UCSD-AML1 (cell line): ENCODE data around the gene FABP1.

Experiments used
- DNase-seq: peaks from one replicate; lab custom pipeline; 2025; ENCODE audit not compliant: unreplicated experiment; lab: John Stamatoyannopoulos, UW

Gene FABP1

DNA sequence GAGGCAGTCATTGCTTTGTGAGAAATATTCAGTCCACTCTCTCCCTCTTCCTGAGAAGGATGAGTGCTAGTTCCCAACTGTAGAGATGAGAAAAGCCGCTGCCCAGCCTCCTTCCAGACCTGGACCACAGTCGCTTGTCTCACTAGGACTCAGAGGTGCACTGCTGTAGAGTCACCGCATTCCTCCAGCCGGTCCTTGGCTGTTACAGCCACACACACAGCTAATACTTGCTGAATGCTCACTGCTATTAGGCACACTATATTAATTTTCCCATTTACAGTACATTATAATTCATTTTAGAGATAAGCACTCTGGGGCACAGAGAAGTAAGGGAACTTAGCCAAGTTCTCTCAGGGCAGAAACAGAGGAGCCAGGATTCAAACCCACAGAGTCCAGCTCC lies 10.0 kb upstream of the FABP1 start:
- no peak for DNase-seq

DNA sequence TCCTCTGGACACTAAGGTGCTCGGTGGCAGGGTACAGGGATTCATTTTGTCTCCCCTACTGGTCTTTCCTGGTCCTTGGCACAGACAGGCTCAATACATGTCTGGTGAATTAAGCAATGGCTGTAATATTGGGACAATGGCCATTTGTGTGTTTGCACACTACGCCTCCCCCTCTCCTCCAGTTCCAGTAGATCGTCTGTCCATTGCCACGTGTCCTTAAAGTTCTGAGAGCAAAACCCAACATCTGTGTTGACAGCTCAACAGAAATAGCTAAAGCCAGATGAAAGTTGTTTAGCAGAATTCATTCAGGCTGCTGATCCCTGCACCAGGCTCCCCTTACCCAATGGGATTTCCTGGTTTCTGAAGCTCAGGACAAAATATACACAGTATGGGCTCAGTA lies 9.0 kb upstream of the FABP1 start:
- DNase-seq: no peak

DNA sequence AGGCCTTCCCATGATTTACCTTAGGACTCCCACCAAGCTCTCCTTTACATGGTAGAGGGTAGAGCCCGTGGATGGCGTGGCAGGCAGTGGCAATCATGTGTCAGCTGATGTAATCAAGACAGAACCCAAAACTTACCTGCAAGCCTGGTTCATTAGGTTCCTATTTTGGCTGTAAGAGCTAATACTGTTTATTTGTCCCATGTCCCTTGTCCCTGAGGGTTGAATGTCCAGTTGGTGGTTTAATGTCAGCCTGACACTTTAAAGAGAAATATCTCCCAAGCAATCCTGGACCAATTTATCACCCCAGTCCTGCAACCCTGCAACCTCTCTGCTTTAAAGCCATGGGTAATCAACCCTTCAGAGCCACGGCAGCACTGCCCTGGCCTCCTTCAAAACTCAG lies 6.0 kb upstream of the FABP1 start:
- DNase-seq: no peak

DNA sequence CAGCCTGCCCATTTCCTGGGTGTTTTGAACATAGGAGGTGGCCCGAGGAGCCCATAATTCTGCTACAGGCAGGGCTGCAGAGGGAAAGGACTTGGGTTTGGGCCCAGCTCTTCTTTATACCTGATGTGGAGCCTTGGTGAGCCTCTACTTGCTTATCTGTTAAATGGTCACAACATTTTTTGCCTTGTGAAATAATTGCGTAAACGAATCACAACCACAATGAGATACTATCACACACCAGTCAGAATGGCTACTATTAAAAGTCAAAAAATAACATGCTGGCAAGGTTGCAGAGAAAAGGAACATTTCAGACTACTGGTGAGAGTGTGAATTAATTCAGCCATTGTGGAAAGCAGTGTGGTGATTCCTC lies 4.1 kb upstream of the FABP1 start:
- DNase-seq: no peak

DNA sequence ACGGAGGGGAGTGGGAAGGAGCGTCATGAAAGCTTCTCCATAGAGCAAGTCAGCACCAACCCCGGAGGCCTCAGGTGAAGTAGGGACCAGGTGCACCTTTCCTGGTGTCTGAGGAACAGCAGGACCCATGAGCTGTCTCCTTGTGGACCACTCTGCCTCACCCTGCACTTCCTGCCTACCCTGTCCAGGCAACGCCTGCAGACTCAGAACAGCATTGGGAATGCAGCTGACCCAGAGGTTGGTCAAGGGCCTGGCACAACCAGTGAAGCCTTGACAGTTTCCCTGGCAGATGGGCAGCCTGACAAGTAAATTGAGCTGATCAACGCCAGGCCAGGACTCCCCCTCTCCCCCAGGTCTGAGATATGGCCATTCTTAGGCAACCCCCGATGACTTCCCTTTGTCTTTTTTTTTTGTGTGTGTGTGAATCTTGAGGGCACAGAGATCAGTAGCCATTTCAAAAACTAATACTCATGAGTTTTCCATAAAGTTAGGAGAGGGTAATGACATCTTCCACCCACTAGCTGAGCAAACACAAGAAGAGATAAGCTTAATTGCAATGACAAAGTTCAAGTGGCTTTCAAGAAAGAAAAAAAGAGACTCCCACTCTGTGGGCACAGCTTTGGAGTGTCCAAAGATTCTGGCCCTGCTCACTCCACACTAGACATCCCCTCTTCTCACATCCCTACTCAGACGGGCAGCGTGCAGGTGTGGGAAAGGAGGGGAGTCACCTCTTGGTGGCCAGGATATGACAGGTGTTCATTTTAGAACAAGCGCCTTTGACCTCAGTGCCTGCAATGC lies 3.5 kb upstream of the FABP1 start:
- no peak for DNase-seq

DNA sequence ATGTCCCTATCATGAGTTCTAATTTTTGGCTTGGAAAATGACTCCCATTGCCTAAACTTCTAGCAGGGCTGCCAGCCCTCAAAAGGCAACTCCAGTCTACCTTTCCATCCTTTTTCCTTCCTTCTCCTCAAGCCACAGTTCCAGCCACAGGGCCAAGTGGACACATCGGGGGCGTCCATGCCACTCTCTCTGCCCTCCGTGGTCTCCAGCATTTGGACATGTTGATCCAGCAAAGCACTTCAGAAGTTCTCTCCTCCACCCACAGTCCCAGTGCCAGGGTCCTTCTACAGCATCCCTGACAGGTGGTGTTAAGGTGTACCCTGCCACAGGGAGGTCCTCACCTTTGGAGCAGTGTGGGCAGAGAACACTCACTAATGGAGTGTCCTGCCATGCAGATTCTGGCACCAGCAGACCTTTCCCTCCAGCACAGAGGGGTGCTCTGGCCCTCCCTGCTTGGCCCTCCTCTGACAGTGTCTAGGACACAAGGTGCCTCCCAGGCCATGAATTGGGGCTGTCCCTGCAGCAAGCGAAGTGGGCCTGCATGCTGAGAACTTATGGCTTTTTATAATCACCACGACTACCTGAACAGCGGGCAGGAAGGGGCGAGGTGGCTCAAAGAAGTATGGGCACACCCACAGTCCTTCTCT lies 1.6 kb upstream of the FABP1 start:
- DNase-seq: no peak

DNA sequence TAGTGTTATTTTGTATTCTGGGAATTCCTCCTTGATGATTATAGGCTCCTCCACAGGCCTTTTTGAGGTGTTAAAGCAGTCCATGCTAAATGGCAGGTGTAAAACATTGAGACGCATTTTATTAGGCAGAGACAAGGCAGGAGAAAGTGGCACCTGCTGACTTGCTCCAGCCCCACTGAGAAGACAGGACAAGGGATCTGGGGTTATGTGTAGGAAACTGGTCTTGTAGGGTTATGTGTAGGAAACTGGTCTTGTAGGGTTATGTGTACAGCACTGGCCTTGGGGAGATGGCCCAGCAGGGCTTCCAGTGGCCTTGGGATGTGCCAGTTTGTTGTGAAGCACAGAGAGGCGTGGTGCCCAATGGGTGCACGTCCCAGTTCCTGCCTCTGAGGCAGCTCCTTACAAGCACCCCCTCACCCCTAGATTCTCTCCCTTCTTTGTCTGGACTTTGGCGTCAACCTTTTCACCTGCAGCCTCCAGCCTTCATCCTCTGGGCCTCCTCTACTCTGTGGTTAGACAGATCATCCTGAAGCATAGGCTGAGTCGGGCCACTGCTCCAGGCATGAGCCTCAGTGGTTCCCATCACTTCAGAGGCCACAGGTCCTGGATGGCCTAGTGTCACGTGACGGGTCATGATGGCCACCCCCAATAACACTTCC lies 921 bp upstream of the FABP1 start:
- no peak for DNase-seq

DNA sequence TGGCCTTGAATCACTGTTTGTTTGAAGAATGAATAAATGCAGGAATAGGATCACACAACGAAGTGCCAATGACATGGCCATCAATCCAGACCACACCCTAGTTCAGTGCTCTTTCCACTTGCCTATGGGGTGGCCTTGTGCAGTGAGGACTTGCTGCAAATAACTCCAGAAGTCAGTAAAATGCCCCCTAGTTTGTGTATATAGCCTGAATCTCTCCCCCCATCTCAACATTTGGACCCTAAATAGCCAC lies 299 bp downstream of the FABP1 start:
- no peak for DNase-seq

DNA sequence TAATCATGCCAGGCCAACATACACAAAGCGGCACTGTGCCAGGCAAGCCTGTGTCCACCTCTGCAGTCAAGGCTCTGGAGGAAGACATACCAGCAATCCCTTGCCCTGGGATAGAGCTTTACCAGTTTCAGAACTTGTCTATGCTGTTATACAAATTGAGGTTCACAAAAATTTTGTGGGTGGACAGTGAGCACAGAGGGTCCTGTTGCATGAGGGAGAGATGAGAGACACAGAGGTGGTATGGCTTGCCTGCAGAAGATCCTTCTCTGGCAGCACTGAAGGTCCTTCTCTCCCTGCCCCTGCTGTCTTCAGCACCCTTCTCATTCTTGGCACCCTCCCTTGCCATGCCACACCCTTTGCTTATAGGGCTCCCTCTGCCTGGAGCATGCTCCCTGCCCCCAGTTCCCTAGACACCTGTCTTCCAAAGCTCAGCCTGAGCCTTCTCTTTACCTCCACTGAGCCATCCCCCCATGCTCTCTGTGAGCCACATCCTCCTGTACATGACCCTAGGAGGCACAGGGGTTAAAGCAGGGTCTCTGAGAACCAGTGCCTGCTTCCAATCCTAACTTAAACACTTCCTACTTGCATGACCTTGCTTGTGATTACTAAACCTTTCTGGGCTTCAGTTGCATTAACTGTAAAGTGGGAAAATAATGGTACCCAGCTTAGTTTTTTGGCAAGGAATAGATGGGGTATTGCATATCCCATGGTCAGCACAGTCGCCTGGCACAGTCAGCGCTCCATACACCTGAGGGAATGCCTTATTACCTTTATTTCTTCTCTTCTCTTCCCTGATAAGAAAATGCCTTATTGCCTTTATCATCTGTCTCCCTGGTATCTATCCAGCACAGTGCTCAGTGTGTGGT lies 857 bp downstream of the FABP1 start:
- no peak for DNase-seq

DNA sequence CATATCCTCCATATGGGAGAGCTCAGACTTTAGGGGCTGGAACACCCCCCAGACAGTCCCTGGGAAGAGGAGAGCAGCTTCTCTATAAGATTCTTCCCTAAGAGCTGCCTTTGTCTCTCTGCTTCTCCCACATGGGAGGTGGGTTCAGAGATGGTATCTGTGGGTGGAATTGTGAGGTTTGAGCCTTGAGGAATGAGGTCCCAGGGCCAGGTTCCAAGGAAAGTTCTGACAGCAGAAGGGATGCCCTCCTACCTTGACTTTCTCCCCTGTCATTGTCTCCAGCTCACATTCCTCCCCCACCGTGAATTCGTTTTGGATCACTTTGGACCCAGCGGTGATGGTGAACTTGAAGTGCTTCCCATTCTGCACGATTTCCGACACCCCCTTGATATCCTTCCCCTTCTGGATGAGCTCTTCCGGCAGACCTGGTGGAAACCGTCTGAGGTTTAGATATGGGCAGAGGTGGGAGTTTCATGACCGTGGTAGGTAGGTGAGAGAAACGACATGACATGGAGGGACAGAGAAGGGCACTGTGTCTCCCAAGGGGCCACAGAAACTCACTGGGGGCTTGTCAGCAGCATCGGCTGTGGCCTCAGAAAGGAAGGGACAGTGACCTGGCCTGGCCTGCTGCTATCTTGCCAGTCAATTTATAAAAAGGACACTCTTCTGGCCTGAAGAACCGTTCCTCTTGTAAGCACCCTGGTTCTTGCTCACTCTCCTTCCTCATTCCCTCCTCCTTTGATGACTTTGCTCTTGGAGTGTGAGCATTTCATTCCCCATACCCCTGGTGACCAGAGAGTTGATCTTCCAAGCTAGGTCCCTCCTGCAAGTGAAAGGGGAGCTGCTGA lies 1.7 kb downstream of the FABP1 start:
- no peak for DNase-seq

DNA sequence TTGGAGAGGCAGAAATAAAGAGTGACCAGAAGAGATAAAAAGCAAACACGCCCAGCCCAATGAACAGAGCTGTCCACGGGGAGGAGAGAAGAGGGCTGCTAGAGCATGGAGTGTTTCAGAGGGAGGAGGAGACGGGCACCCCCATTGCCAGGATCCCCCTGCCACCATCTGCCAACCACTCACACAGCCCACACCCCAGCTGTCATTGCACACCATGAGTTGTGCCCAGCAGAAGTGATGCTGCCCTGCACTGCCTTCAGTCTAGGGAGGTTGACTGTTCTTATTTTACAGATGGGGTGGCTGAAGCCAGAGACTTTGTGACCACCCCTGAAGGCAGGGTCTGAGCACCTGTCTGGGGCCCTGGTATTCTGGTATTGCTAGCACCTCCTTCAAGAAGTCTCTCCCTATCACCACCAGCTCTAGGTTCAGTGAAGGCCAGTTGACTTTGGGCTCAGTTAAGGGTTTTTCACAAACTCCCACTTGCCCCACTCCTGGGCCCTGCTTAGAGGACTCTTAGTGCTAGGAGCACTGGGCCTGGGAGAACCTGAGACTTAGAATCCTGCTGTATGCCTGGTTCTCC lies 2.4 kb downstream of the FABP1 start:
- no peak for DNase-seq

DNA sequence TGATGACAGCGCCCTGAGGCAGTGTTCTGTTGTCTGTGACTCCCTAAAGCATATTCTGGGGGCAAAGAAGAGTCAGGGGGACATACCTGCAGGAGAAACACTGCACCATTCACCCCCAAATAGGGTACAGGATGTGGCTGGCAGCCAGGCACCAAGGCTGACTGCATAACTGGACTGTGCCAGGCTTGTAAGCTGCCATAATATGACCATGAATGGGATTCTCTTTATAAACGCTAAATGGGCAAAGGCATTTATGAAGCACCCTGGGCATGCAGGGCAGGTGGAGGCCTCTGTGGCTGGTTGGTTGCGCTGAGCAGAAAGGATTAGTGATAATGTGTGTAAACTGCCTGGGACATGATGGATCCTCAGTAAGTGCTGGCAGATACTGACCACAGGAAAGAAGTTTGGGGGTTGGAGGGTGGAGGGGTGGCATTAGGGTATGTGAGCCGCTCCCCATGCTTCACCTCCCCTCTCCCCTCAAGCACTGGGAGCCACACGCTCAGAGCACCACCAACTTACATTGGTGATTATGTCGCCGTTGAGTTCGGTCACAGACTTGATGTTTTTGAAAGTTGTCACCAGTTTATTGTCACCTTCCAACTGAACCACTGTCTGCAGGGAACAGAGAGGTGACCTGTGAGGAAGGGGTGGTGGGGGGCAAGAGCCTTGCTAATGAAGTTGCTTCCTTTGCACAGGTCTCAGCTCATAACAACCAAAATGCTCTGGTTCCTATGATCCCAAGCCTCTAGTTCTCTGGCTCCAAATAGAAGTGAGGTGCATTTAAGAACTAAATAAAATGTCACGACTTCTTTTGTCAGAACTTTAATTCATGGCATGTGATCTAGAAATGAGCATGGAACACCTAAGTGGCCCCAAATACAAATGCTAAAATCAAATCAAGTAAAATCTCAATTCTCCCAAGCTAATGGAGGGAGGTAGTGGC lies 3.6 kb downstream of the FABP1 start:
- no peak for DNase-seq

DNA sequence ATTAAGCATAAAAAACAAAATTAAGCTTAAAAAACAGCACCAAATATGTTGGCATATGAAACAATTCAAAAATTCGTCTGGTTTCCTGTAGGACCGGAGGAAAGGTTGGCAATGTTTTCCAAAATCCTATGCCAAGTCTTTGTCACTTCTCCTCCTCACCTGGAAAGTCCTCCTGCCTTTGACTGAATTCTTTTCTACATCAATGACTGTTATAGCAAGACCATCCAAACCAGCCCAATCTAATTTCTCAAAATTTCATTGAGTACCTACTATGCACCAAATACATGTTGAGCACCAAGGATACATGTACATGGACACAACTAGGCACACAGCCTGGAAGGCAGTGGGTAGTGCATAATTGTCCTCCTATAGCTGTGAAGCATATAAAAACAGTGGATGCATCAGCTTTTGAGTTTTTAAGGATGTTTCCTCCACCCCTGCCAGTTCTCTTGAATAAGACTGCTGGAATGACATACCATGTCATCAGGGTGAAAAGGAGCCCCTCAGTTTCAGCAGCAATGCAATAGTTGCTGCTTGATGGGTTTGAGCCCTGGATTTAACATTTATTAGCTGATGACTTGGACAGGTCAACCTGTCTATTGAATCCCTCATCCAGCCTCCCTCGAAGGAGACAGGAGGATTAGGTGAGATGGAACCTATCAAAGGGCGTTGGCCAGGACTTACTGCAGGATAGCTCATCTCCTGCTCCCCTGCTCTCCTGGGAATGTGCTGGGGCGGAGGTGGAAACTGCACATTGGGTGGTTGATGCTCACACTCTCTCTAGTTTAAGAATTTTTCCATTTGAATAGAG lies 4.5 kb downstream of the FABP1 start:
- no peak for DNase-seq

DNA sequence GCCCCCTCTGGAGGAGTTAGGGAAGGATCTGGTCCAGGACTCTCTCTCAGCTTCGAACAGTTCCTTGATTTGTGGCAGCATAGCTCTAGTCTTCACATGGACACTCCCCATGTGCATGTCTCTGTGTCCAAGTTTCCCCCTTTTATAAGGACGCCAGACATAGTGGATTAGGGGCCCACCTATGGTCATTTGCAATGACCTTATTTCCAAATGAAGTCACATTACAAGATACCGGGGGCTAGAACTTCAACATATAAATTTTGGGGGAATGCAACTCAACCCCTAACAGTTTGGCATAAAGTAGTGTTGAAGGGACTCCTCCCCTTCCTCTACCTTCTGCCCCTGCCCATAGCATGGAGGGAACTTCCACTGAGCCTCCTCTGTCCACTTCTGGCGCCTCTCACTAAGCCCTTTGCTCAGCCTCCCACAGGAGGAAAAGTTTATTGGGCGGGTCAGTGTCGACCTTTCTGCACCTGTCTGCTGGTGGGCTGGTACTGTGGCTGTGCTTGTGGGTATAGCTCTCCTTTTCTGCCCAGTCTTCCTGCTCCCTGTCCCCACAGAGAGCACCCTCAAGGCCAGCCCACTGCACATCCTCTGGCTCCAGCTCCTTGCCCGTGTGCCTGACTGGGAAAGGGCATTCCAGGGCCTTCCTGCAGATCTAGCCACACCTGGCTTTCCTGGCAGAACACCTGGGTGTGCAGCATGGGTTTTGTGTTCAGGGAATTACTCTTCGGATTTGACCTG lies 5.5 kb downstream of the FABP1 start:
- no peak for DNase-seq

DNA sequence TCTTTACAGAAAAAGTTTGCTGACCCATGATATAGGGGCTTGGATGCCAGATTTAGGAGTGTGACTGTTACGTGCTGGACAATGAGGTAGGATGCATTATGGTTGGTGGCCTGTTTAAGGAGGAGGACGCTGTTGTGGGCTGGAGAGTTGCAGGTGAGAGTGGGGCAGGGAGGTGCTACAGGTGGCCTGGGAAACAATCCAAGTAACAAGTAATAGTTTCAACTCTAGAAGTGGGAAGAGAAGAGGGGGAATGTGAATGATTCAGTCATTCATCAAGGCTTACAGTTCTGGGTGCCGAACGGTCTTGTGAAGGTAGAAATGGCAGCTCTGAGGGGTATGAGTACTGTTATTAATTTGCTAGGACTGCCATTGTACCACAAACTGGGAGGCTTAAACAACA lies 6.2 kb downstream of the FABP1 start:
- no peak for DNase-seq

DNA sequence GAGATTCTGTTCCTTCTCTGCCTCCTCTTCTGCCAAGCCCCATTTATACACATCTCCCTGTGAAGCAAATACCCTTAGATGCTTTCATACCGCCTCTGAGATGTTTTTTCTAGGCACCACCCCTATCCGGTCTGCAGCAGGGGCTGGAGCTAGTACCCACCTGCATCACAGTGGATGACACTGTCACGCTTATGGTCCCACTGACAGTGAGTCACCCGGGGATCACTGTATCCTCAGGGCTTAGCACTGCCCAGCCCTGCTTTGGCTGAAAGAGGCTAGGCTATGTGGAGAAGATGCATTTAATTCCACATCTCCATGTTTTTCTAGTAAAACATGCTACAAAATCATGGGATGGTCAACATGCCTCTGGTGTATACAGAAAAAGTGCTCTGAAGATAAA lies 9.9 kb downstream of the FABP1 start:
- no peak for DNase-seq

DNA sequence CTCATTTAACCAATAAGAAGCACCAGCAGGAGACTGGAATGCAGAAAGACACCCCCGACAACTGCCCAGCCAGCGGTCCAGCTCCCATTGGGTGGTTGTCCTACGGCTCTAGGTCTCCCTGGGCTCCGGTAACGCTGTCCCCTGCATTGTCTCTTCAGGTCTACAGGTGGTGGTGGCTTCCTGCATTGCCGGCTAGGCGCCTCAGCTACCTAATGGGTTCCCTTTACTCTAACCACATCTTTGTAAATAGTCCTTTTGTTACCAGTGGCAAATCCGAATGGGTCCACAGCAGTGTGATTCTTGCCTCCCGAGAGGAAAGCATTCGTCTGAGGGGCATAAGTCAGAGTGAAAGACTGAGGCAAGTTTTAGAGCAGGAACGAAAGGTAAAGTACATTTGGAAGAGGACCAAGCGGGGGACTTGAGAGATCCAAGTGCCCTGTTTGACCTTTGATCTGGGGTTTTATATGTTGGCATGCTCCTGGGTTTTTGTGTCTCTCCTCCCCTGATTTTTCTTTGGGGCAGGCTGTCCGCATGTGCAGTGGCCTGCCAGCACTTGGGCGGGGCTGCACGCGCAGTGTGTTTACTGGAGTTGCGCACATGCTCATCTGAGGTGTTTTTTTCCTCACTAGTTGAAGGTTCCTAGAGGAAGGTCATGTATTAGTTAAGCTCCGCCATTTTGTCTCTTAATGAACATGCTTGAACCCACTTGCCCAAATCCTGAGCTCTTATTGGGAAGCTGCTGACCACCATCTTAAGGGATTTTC lies 11.0 kb downstream of the FABP1 start:
- no peak for DNase-seq
